SK-N-SH (cell line): ENCODE measurements around the gene AP4E1. TPM values are rescaled to one million over a fixed set of nuclear protein-coding genes. Genes with fewer than 3 reads are reported as not detected.

Experiments
- CTCF ChIA-PET: fragments of 300-600, 350-600 bp; formaldehyde crosslinking; extraction: SDS; loops from one replicate; lab custom pipeline; 2021; lab: Yijun Ruan, JAX
- POLR2A ChIA-PET: fragments of 350-600 bp; sonication (Branson Sonifier 250); formaldehyde crosslinking; extraction: SDS; loops from one replicate; lab custom pipeline; 2020; ENCODE audit warnings: antibody characterized with exemption, inconsistent platforms; lab: Yijun Ruan, JAX
- DNase-seq: peaks from one replicate; pipeline ENCODE4 v3.0.0; 2012
- H2AFZ ChIP-seq: fragments of 200-600 bp; sonication (generic); 2 replicates; pipeline ENCODE4 v1.8.1; 2016; ENCODE audit warnings: antibody characterized with exemption, mild to moderate bottlenecking, low read depth
- H3F3A ChIP-seq: fragments of 200-600 bp; sonication (generic); replicated peaks from 2 replicates; pipeline ENCODE3; 2016; ENCODE audit warnings: antibody characterized with exemption, mild to moderate bottlenecking; ENCODE audit not compliant: insufficient read depth
- H3K27ac ChIP-seq, 2 experiments: fragments of 200-500 bp in 1 of 2; fragments of 200-600 bp in 1 of 2; sonication (Bioruptor generic) in 1 of 2; sonication (generic), shearing (Covaris generic) in 1 of 2; 2 replicates each; pipeline versions ENCODE4 v1.5.1 to v1.6.1; 2014 to 2016; ENCODE audit warnings: low read depth in 2 of 2, inconsistent platforms in 1 of 2, low read length in 1 of 2, mild to moderate bottlenecking in 1 of 2, mixed read lengths in 1 of 2
- H3K27me3 ChIP-seq: fragments of 200-600 bp; sonication (generic), shearing (Covaris generic); 2 replicates; pipeline ENCODE4 v1.6.1; 2016; ENCODE audit warnings: mixed run types; ENCODE audit not compliant: insufficient read depth
- H3K36me3 ChIP-seq, 2 experiments: fragments of 200-500 bp in 1 of 2; fragments of 200-600 bp in 1 of 2; sonication (Bioruptor generic) in 1 of 2; sonication (generic) in 1 of 2; replicated peaks in 1 of 2; 2 replicates each; pipeline versions ENCODE3 to v1.5.1; 2014 to 2016; ENCODE audit warnings: low read length in 1 of 2, mild to moderate bottlenecking in 1 of 2; ENCODE audit not compliant: insufficient read depth in 2 of 2, control insufficient read depth in 1 of 2
- H3K4me1 ChIP-seq, 2 experiments: fragments of 200-500 bp in 1 of 2; fragments of 200-600 bp in 1 of 2; sonication (Bioruptor generic) in 1 of 2; sonication (generic), shearing (Covaris generic) in 1 of 2; 2 replicates each; pipeline versions ENCODE4 v1.5.1 to v1.6.1; 2014 to 2016; ENCODE audit warnings: low read depth in 1 of 2, low read length in 1 of 2, mixed run types in 1 of 2; ENCODE audit not compliant: insufficient read depth in 2 of 2, control insufficient read depth in 1 of 2
- H3K4me2 ChIP-seq: fragments of 200-600 bp; sonication (generic), shearing (Covaris generic); 2 replicates; pipeline ENCODE4 v1.6.1; 2017; ENCODE audit warnings: mixed run types
- H3K4me3 ChIP-seq, 2 experiments: fragments of 200-500 bp in 1 of 2; fragments of 200-600 bp in 1 of 2; sonication (Bioruptor generic) in 1 of 2; sonication (generic), shearing (Covaris generic) in 1 of 2; 2 replicates each; pipeline versions ENCODE4 v1.5.1 to v1.8.1; 2014 to 2016; ENCODE audit warnings: low read depth in 2 of 2, inconsistent platforms in 1 of 2, low read length in 1 of 2, mild to moderate bottlenecking in 1 of 2, mixed read lengths in 1 of 2, moderate library complexity in 1 of 2
- H3K79me2 ChIP-seq: fragments of 200-600 bp; sonication (generic); 2 replicates; pipeline ENCODE4 v1.8.1; 2017; ENCODE audit warnings: mild to moderate bottlenecking; ENCODE audit not compliant: insufficient read depth
- H3K9ac ChIP-seq: fragments of 200-600 bp; sonication (generic); 2 replicates; pipeline ENCODE4 v1.6.1; 2017; ENCODE audit warnings: mixed run types
- H3K9me2 ChIP-seq: fragments of 200-600 bp; sonication (generic); 2 replicates; pipeline ENCODE4 v1.6.1; 2017; ENCODE audit warnings: mixed run types
- H3K9me3 ChIP-seq: fragments of 200-600 bp; sonication (generic); 2 replicates; pipeline ENCODE4 v1.6.1; 2017; ENCODE audit warnings: mixed run types, mild to moderate bottlenecking, moderate library complexity
- H4K20me1 ChIP-seq: fragments of 200-600 bp; sonication (generic); 2 replicates; pipeline ENCODE4 v1.6.1; 2017; ENCODE audit warnings: mild to moderate bottlenecking, mixed run types; ENCODE audit not compliant: insufficient read depth
- CHD2 ChIP-seq: fragments of 150-350 bp; IDR thresholded peaks from 2 replicates; pipeline ENCODE4 v1.6.1; 2018; ENCODE audit warnings: low read length; ENCODE audit not compliant: partially characterized antibody
- ELF1 ChIP-seq: IDR thresholded peaks from 2 replicates; pipeline ENCODE4 v1.4.0; 2012
- FOSL2 ChIP-seq: IDR thresholded peaks from 2 replicates; pipeline ENCODE4 v1.4.0; 2012; ENCODE audit warnings: low read depth, mild to moderate bottlenecking, moderate library complexity, borderline replicate concordance
- GABPA ChIP-seq: IDR thresholded peaks from 2 replicates; pipeline ENCODE4 v1.4.0; 2012; ENCODE audit warnings: low read depth, mild to moderate bottlenecking
- JUND ChIP-seq: IDR thresholded peaks from 2 replicates; pipeline ENCODE4 v1.4.0; 2012
- MEF2A ChIP-seq: IDR thresholded peaks from 2 replicates; pipeline ENCODE4 v1.4.0; 2012; ENCODE audit warnings: low read depth, borderline replicate concordance
- MXI1 ChIP-seq: IDR thresholded peaks from 2 replicates; pipeline ENCODE4 v1.6.1; 2012; ENCODE audit warnings: mild to moderate bottlenecking, low read depth, low read length, improper control_type of control experiment
- NFIC ChIP-seq: IDR thresholded peaks from 2 replicates; pipeline ENCODE4 v1.4.0; 2012; ENCODE audit warnings: borderline replicate concordance
- NRF1 ChIP-seq: IDR thresholded peaks from 2 replicates; pipeline ENCODE4 v1.6.1; 2012; ENCODE audit warnings: low read depth, mild to moderate bottlenecking, low read length
- POLR2AphosphoS5 ChIP-seq: IDR thresholded peaks from 2 replicates; pipeline ENCODE4 v1.6.1; 2012; ENCODE audit warnings: low read depth, low read length
- RAD21 ChIP-seq: IDR thresholded peaks from 2 replicates; pipeline ENCODE4 v1.6.1; 2012; ENCODE audit warnings: mild to moderate bottlenecking, low read length
- RCOR1 ChIP-seq: fragments of 150-350 bp; IDR thresholded peaks from 2 replicates; pipeline ENCODE4 v1.6.1; 2017; ENCODE audit warnings: antibody characterized with exemption, low read length
- RFX5 ChIP-seq: IDR thresholded peaks from 2 replicates; pipeline ENCODE4 v1.6.1; 2012; ENCODE audit warnings: mild to moderate bottlenecking, improper control_type of control experiment, low read length
- RXRA ChIP-seq: IDR thresholded peaks from 2 replicates; pipeline ENCODE4 v1.4.0; 2012; ENCODE audit warnings: low read depth, mild to moderate bottlenecking, borderline replicate concordance
- YY1 ChIP-seq: IDR thresholded peaks from 2 replicates; pipeline ENCODE4 v1.4.0; 2012; ENCODE audit warnings: low read depth, mild to moderate bottlenecking
- WGBS: methylation state at CpG from one replicate; pipeline ENCODE4 v1.1.6; 2017; ENCODE audit warnings: low lambda C conversion rate; 5-methylcytosine and 5-hydroxymethylcytosine counted together
- polyA plus RNA-seq, 3 experiments: library from polyadenylated mRNA; depleted of rRNA; stranded (reverse); fragments of >200 nt; gene quantifications; 2 replicates each; pipeline ENCODE4 v1.2.3, GENCODE V29; 2012
- TF ChIP-seq, protein P1 (sequence below): IDR thresholded peaks from 2 replicates; pipeline ENCODE4 v1.6.1; 2012; ENCODE audit warnings: mild to moderate bottlenecking, low read depth, low read length, moderate library complexity
- TF ChIP-seq, protein P2 (sequence below): fragments of 150-350 bp; IDR thresholded peaks from 2 replicates; pipeline ENCODE4 v1.6.1; 2016; ENCODE audit warnings: mild to moderate bottlenecking, low read depth, low read length
- TF ChIP-seq, protein P3 (sequence below): IDR thresholded peaks from 2 replicates; pipeline ENCODE4 v1.4.0; 2012; ENCODE audit warnings: low read depth

The AP4E1 gene
- polyA plus RNA-seq, 1 of the 3 experiments (the other 2 are of a cell fraction), result 1.6 TPM

DNA sequence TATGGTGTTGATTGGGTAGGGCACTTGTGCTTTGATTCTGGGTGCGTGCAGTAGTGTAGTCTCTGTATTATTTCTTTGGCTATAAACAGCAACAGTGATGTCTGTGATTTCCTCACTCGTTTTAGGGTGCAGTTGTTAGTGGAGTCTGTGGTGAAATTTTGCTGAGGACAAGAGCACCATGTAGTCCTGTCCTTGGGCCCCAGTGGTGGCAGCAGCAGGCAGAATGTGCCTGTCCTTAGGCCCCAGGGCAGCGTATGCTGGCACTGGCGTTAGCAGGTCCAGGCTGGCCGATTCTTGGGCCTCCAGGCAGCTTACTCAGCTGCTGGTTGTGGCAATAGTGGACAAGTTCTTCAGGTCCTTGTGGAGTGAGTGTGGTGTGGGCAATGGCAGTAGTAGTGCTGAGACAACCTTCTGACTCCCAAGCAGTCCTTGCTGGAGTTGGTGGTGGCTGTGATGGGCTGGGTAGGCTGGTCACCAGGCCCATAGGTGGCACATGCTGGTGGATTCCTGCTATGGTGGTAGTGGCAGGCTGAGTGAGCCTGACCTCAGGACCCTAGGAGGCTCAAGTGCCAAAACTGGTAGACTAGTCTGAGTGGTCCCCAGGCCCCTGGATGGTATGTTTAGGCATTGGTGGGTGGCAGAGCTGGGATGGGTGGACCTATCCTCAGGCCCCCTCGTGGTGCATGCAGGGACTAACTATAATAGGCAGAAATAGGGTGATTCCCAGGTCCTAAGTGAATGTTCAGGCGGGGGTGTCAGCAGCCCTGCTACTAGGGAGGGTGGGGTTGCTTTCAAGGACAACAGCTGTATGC is 129.9 kb downstream of the AP4E1 start:
- H3K4me2 ChIP-seq, result no peak overlapping the region
- no peak overlapping the region for H2AFZ ChIP-seq
- H3K4me1 ChIP-seq, result no peaks in the 10 kb centered on the region
- no peaks in the 10 kb centered on the region for H3K9me2 ChIP-seq
- no peak overlapping the region for H3K4me3 ChIP-seq
- H3K27ac ChIP-seq, result no peak overlapping the region
- WGBS, result 48% methylated on average over 4 of the region's 7 CpGs
- ChIA-PET CTCF (no interaction called here), POLR2A (no interaction called here)
- H3K27me3 ChIP-seq, result no peaks in the 10 kb centered on the region
- H3K9ac ChIP-seq, result no peak overlapping the region
- no peaks in the 10 kb centered on the region for H3K79me2 ChIP-seq
- TF ChIP-seq, protein P1, sequence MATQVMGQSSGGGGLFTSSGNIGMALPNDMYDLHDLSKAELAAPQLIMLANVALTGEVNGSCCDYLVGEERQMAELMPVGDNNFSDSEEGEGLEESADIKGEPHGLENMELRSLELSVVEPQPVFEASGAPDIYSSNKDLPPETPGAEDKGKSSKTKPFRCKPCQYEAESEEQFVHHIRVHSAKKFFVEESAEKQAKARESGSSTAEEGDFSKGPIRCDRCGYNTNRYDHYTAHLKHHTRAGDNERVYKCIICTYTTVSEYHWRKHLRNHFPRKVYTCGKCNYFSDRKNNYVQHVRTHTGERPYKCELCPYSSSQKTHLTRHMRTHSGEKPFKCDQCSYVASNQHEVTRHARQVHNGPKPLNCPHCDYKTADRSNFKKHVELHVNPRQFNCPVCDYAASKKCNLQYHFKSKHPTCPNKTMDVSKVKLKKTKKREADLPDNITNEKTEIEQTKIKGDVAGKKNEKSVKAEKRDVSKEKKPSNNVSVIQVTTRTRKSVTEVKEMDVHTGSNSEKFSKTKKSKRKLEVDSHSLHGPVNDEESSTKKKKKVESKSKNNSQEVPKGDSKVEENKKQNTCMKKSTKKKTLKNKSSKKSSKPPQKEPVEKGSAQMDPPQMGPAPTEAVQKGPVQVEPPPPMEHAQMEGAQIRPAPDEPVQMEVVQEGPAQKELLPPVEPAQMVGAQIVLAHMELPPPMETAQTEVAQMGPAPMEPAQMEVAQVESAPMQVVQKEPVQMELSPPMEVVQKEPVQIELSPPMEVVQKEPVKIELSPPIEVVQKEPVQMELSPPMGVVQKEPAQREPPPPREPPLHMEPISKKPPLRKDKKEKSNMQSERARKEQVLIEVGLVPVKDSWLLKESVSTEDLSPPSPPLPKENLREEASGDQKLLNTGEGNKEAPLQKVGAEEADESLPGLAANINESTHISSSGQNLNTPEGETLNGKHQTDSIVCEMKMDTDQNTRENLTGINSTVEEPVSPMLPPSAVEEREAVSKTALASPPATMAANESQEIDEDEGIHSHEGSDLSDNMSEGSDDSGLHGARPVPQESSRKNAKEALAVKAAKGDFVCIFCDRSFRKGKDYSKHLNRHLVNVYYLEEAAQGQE, result no peak
- no peak for TF ChIP-seq YY1
- no peak for TF ChIP-seq MXI1
- TF ChIP-seq JUND, result no peak
- TF ChIP-seq, protein P2, sequence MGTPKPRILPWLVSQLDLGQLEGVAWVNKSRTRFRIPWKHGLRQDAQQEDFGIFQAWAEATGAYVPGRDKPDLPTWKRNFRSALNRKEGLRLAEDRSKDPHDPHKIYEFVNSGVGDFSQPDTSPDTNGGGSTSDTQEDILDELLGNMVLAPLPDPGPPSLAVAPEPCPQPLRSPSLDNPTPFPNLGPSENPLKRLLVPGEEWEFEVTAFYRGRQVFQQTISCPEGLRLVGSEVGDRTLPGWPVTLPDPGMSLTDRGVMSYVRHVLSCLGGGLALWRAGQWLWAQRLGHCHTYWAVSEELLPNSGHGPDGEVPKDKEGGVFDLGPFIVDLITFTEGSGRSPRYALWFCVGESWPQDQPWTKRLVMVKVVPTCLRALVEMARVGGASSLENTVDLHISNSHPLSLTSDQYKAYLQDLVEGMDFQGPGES, result no peak
- TF ChIP-seq NRF1, result no peak
- no peak for TF ChIP-seq MEF2A
- no peak for TF ChIP-seq POLR2AphosphoS5
- TF ChIP-seq ELF1, result no peak
- TF ChIP-seq RFX5, result no peak
- no peak for TF ChIP-seq RXRA
- TF ChIP-seq FOSL2, result no peak
- TF ChIP-seq, protein P3, sequence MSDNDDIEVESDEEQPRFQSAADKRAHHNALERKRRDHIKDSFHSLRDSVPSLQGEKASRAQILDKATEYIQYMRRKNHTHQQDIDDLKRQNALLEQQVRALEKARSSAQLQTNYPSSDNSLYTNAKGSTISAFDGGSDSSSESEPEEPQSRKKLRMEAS, result no peak
- TF ChIP-seq GABPA, result no peak
- no peak for TF ChIP-seq NFIC
- no peak for TF ChIP-seq RCOR1
- no peak for TF ChIP-seq CHD2
- TF ChIP-seq RAD21, result no peak
- no peaks in the 10 kb centered on the region for H3K9me3 ChIP-seq
- peak; percentile 10 for DNase-seq
- no peaks in the 10 kb centered on the region for H3F3A ChIP-seq
- H3K36me3 ChIP-seq, result no peaks in the 10 kb centered on the region
- H4K20me1 ChIP-seq, result no peaks in the 10 kb centered on the region
